ENCODE results near the gene UBL7. TPM values are rescaled to one million over a fixed set of nuclear protein-coding genes. Genes with fewer than 3 reads are reported as not detected.

UBL7 gene
- total RNA-seq, 1 experiment from 2014 or later = 121 TPM

DNA sequence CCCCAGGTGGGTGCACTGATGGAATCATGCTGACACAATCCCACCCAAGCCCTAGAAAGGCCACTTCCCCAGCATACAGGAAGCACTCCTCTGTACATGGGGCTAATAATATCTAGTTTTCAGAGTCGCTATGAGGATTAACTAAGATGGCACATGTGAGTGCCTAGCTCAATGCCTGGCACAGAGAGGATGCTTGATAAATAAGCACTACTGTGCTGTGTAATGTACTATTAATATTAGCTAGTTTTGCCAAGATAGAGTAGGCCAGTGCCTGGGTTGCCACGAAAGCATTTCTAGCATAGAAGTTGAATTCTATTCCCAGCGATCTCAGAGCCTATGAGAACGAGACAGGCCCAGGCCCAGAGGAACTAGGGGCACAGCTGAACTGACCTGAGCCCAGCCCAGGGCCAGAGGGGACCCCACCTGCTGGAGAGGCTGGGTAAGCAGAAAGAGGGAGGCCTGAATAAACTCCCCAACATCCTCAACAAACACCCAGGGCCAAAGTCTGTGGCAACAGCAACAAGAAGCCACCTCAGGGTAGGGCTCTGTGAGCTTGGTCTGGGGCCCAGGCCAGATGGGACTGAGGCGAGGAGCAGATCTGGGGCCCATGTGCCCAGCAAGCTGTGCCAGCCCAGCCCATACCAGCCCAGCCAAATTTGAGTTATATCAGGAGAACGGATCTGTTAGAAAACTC is 19.6 kb downstream of the UBL7 start:
- no peak for DNase-seq (ENCODE audit: low read depth)

DNA sequence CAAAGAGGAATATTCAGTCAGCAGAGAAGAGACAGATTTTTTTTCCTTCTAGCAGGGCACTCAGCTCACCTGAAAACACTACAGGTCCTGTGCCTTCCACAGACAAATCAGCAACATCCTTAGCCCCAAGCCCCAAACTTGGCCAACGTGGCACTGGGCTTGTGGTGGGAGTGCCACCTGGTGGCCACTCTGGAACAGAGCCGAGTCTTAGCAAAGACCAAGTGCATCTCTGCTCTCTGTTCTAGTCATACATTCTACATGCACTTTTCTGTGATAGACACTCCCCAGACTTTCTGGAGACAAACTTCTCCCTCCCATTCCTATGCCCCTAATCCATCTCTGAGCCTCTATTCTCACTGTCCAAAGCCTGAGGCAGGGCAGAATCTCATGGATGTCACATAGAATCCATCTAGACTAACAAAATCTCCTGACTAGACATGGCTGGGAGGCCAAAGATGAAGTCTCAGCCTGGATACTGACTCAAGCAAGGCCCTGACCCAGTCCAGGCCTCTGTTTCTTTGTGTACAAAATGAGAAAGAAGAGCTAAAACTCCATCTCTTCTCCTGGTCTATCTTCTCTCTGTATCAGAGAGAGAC is 22.1 kb downstream of the UBL7 start:
- peak; percentile 72 for DNase-seq (ENCODE audit: low read depth)

DNA sequence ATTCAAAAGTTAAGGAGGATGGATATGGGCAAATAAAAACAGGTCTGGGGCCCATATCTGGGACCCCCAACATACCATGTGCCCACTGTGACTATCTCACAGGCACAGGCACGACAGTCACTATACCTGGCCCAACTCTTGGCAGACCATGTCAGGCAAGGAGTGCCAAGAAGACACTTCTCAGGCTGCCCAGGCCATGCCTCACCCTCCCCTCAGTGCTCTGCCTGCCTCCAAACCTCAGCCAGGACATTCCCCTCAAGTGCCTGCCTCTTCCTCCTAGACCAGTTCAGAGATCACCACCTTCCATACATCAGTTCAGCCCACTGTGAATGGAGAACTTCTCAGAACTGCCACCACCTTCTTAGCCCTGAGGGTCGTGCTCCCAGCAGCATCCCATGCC is 22.8 kb downstream of the UBL7 start:
- no peak for DNase-seq (ENCODE audit: low read depth)

DNA sequence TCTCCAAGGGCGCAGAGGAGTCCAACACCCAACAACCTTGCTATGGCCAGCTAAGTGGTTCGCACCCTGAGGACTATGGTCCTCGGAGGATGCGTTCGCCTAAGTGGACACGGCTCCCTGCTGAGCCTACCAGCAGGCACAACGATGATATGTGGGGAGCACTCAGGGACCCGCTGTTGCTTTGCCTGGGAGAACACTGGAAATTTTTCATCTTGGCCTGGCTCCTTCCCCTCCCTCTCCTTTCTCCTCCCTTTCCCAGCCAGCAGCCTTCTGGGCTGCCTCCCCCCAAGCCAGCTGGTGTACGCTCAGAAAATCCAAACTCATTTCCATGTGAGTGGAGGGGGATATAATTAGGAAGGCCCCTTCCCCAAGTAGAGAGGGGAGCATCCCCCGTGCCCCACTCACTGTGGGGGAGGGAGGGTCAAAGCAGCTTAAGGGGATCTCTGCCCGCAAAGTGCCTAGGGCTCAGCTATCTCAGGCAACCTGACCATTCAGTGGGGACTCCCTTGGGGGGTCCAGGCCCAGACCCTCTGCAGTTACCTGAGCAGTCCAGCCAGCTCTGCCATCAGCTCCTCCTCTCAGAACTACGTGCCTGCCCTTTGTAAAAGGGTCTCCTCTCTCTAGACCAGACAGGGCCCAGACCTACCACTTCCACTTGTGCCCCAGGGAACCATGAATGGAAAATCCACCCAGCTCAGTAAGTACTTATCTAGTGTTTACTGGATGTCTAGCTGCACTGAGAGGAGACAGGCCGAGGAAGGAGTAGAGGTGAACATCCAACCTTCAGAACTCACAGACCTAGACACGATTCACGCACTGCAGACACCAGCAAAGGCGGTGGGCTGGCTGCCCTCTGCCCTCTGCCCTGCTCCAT is 26.5 kb downstream of the UBL7 start:
- no peak for DNase-seq (ENCODE audit: low read depth)

DNA sequence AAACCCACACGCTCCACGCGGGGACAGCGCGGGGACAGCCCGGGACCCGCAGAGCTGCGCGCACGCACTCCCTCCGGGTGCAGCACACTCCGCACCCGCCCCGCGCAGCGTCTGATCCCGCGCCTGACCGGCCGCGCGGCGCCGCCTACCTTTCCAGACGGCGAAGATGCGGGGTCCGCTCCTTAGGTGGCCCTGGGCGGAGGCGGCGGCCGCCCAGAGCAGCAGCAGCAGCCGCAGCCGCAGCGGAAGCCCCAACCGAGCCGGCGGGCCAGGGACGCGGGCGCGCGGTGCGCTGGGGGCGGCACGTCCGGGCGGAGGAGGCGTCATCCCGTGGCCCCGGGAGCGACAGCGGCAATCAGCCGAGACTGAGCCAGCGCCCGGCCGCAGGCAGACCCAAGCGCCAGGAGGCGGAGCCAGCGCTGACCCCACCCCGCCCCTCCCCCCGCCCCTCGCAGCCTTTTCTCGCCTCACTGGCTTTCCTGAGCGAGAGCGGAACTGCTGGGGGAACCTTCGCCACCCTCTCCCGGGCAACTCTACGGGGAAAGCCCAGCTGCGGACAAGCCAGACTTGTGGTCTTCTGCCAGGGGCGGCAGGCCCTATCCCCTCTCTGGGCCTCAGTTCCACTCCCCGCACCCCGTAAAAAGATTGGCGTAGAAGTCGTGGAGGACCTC is 27.2 kb downstream of the UBL7 start, which contains the start of gene SEMA7A:
TSS of gene SEMA7A (minus strand) at position 367 of the 671 bp plus-strand sequence. CDS start at position 327, 40 bp downstream.
- DNase-seq (ENCODE audit: low read depth) = peak; percentile 86

DNA sequence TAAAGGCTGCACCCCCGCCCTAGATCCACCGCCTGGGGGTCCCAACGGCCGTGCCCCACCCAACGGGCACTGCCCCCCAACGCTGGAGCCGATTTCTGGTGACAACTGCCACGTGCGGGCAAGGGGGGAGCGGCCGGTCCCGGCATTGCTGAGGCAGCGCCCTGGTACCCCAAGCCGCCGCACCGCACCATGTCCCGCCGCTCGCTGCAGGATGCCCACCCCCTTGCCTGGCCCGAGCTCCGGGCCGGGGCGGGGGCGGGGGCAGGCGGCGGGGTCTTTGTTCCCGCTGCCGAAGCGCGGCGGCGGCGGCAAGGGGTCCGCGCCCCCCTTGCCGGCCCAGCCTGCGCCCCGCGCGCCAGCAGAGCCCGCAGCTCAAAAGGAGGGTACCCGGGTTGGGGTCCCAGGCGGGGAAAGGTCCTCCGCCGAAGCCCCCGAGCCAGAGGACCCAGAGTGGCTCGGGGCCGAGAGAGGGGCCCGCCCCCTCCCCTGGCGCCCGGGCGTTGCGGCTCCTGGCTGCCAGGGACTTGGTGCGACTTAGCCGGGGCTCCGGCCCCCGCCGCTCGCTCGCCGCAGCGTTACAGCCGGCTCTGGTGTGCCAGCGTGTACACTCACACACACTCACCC is 27.9 kb downstream of the UBL7 start:
- no peak for DNase-seq (ENCODE audit: low read depth)

DNA sequence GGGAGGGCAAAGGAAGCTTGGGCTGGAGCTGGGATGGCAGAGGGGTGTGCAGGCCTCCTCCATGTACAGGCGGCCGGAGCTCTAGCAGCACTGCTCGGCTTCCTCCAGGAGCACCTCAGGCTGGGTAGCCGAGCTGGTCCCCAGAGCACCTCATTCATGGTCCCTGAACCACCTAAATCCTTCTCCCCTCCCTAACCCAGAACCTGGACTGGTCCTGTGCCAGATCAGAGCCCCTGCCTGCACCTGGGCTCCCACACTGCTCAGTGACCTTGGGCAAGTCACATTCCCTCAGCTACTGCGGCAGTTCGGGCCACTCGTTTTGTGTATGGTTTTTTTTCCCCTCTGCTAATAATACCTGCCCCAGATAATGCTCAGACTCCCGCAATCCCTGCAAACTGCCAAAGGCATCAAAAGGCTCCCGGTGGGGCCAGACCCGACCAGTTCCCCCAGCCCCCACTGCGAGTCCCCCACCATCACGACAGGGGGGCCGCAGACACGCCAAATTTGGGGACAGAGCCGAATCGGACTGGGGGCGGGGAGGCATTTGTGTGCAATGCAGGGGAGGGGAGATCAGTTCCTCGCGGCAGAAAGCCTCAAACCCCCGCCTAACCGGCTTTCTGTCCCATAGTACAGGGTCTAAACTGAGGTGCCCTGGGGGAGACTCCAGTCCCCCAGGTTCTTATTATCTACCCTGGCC is 28.5 kb downstream of the UBL7 start:
- no peak for DNase-seq (ENCODE audit: low read depth)

DNA sequence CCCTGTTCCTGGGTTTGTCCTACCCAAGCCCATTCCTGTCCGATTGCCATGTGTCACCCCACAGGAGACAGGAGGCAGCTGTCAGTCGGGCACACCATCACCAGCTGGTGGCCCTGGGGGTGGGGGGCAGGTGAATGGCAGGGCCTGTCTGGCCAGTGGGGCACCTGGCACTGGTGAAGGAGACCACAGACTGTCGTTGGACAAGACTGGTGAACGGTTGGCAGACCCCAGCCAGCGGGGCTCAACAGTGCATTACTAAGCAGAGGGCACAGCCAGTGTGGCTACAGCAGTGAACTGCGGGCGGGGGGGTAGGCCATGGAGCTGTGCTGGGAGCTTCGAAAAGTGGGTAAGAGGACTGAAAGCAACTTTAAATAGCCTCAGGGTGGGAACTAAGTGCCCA is 29.3 kb downstream of the UBL7 start:
- no peak for DNase-seq (ENCODE audit: low read depth)

DNA sequence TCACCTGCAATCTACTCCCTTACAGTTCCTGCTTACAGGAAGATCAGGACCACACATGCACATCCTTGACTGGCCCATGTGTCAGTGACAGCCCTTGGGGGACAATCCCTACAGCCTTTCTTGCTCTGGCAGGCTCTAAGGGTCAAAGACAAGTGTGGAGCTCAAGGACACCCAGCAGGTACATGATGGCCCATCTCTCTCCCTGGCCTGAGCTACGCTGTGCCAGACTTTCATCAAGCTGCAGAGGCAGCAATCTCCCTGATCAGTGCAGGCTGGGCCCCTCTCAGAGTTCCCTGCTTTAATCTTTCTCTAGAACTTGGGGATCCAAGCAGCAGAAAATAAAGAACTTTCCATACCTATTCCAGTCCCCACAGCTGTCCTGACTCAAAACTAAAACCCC is 29.8 kb downstream of the UBL7 start:
- no peak for DNase-seq (ENCODE audit: low read depth)

DNA sequence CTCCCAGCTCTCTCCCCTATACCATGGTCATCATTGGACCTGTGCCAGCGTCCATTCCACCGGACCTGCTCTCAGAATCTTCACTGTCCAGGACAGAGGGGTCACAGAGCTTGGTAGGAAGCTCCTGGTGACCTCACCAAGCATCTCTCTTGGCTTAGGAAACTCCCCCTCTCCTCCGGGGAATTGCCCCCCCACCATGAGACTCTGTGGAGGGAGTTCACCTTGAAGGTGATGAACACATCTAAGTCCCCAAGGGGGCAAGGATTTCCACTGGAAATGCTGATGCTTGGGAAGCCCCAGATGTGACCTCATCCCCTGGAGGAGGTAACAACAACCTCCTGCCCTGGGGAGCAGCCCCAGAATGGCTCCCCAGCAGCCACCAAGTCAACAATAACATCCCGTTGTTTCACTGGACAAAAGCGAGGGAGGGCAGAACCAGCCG is 30.4 kb downstream of the UBL7 start:
- no peak for DNase-seq (ENCODE audit: low read depth)

DNA sequence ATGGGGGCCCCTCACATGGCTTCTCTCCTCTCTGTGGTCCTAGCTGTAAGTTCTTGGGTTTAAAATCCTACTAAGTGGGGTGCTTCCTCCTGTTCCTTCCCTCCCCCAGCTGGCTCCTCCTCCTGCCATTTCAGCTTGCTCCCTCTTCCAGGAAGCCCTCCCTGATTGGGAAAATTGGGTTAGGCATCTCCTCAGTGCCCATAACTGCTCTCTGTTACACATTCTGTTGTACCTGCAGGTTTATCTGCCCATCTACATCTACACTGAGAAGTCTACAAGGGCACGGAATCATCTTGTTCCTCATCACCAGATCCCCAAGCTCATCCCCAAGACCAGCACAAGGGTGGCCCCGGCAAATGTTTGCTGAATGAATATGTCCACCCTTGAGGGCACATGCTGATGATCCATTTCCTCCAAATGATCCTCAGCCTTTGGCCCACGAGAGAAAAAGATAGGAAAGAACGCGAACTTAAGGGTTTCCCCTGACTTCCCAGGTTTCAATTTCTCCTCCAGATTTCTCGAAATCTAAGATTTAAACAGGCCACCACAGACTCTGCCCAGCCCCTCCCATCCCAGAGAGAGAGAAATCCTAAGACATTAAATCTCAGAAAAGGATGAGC is 31.1 kb downstream of the UBL7 start:
- DNase-seq (ENCODE audit: low read depth) = no peak

DNA sequence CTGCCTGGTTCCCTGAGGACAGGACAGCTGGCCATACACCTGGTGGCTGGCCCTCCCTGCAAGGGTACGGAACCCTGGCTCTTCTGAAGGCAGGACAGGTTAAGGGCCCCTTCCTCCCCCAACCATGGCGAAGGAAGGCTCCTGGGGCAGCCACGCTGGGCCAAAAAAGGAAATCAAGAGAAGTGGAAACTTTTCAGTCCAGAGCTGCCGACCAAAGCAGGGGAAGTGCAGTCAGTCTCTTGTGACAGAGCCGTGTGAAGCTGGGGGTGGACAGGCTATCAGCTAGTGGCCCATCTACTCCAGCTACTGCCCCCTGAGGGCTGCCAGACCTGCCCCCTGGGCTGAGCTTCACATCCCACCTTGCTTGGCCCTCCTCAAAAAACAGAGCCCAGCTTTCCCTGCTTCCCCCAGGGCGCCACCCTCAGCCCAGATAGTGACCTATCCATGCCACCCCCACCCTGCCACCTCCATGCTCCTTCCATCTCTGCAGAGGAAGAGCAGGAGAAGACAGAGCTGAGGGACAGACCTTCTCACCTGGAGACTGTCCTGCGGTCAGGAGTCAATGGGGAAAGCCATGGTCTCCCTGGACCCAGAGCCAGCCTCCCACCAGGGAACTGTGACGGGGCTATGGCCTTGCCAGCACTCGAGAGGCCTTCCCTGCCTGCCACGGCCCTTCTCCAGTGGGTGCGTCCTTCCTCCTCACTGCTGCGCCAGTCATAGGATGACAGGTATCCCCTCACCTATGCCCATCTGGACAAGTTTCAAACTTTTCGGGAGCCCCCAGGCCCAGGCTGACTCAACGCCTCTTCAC is 31.8 kb downstream of the UBL7 start:
- DNase-seq (ENCODE audit: low read depth) = no peak

DNA sequence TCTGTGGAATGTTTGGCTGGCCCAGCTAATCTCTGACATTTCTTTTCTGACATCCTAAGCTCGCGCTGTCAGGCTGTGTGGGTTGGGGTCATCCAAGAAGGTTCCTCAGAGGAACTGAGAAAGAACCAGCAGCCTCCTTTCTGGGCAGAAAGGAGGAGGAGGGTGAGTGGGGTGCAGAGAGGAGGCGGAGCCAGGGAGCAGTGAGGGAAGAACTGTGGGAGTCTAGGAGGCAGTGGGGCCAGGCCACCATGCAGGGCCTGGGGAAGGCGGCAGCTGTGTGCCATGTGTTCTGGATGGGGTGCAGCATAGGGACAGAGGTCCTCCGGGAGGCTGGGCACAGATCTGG is 32.5 kb downstream of the UBL7 start:
- no peak for DNase-seq (ENCODE audit: low read depth)

DNA sequence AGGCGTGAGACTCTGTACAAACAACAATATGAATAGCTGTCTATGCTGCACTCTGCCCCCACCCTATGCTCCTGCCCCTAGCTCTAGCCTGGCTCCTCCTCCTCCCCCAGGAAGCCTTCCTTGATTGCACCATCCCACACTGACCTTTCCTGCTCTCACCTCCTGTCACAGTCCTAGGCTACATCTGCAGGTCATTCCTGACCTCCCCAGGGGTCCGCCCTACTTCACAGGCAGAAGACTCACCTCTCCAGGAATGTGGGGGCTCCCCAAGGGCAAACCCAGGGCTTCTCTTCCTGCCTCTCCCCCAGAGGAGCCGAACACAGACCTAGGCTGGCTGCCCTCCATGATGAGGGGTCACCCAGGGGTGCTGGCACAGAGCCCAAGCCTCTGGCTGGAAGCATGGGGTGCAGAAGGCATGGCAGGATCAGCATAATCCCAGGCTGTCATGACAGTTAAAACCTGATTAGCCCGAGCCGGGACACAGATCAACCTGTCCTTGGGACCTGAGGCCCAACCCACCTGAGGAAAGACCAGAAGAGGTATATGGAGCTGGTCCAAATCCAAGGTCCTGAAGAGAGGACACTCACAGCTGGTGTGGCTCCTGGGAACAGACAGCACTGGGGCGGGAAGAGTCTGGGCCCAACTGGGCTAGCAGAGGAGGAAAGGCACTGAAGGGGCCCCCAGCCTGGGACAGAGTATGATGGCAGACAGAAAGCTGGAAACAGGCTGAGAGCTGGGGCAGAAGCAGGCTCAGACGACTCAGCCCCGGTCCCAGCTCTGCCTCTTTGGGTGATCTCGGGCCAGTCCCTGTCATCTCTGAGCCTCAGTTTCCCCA is 33.1 kb downstream of the UBL7 start:
- DNase-seq (ENCODE audit: low read depth) = no peak

DNA sequence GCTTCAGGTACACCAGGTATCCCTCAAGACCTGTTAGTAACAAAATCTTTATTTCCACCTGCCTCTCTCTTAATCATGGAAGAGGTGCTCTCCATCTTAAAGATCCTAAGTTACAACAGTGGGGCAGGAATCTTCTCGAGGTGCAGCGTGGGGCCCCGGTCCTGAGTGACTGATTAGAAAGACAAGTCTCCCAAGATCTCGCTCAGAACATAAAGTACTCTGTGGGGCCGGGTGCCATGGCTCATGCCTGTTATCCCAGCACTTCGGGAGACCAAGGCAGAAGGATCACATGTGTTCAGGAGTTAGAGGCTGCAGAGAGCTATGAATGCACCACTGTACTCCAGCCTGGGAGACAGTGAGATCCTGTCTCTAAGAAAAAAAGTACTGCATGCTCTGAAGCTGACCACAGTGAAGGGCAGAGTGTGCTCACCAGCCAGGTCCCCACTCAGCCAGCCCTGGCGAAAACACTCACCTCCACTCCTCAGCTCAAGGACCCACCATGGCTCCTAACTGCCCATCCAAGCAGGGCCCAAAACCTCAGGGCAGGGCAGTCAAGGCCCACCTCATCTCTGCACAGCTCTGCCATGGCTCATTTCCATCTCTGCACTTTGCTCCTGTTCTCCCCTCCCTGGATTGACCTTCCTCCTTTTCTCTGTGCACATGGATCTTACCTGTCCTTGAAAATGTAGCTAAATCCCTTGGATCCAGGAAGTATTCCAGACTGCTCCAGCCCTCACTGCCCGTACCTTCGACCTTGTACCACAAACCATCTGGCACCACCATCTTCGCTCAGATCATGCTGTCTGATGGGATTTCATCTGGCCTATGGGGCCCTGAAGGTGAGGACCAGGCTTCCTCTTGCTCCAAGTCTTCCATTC is 34.3 kb downstream of the UBL7 start:
- no peak for DNase-seq (ENCODE audit: low read depth)

DNA sequence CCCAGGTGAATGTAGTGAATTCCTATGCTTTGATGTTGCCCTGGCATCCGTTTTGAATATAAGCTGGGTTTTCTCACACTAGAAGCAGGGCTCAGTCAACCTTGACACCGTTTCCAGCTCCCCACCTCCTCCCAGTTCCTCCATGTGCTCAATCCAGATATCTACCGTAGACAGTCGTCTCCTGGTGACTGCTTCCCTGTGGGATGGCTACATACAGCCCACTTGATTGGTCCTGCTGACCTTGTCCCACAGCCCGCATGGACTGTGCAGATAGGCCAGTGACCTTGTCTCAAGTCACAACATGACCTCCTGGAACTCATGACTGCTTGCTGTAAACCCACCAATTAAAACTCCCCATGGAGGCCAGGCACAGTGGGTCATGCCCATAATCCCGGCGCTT is 35.3 kb downstream of the UBL7 start:
- DNase-seq (ENCODE audit: low read depth) = no peak

DNA sequence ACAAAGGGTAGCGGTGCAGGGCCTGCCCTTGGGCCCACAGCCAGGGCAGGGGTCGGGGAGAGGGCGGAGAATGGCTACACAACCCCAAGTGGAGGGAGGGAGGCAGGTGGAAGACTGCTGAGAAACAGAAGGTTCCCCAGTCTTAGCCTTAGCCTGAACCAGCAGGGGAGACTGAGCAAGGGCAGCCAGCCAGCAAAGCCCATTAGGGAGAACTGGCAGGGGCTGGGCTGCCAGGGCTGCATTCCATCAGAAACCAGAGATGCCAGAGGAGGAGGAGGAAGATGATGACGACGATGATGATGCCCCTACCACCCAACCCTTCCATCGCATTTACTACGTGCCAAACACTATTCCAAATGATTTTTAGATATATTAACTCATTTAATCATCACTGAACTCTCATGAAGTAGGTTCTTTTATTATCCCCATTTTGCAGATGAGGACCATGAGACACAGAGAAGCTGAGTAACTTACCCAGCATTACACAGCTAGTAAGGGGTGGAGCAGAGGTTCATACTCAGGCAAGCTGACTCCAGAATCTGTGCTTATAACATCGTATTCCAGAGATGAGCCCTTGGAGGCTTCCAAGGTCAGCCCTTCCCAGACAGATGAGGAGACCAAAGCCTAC is 35.9 kb downstream of the UBL7 start:
- DNase-seq (ENCODE audit: low read depth) = no peak

All from RPMI7951 (cell line).